Measurements from ENCODE around the gene NVL.

Gene NVL

DNA sequence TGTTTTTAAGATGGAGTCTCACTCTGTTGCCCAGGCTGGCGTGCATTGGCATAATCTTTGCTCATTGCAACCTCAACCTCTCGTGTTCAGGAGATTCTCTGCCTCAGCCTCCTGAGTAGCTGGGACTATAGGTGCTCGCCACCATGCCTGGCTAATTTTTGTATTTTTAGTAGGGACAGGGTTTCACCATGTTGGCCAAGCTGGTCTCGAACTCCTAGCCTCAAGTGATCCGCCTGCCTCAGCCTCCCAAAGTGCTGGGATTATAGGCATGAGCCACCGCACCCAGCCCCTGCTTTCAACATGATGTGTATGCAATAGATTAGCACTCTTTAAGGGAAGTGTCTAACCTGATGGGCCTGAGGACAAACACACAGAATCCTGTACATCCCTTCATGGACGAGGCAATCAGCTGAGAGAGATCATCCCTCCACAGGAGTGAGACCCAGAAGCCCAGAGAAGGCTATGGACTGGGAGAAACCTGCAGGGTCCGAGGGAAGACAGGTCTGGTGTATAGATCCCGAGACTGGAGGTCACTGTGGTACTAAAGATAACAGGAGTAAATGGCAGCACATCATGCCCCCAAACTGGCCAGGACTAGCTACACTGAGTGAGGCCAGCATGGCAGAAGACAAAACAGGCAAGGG lies 152.5 kb downstream of the NVL start:
- TF ChIP-seq, protein P1, sequence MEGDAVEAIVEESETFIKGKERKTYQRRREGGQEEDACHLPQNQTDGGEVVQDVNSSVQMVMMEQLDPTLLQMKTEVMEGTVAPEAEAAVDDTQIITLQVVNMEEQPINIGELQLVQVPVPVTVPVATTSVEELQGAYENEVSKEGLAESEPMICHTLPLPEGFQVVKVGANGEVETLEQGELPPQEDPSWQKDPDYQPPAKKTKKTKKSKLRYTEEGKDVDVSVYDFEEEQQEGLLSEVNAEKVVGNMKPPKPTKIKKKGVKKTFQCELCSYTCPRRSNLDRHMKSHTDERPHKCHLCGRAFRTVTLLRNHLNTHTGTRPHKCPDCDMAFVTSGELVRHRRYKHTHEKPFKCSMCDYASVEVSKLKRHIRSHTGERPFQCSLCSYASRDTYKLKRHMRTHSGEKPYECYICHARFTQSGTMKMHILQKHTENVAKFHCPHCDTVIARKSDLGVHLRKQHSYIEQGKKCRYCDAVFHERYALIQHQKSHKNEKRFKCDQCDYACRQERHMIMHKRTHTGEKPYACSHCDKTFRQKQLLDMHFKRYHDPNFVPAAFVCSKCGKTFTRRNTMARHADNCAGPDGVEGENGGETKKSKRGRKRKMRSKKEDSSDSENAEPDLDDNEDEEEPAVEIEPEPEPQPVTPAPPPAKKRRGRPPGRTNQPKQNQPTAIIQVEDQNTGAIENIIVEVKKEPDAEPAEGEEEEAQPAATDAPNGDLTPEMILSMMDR (IDR thresholded peaks at IDR 0.05; ENCODE audit: low read depth, low read length, missing control alignments), result no peak
- no peak for DNase-seq (ENCODE audit: extremely low read depth, low read depth)
- H3K4me3 ChIP-seq (replicated peaks; ENCODE audit: low read depth, low read length), result no peak overlapping the region
